Activated CD8-positive, alpha-beta memory T cell treated with anti-CD3 and anti-CD28 coated beads, Interleukin-2, amount 50 U/mL, for 1 hour (primary cell): Measurements from ENCODE around the gene EIPR1.

Experiments
- DNase-seq: peaks from one replicate; pipeline ENCODE4 v3.0.0-alpha.2; 2020; ENCODE audit errors: extremely low read depth

EIPR1 gene

DNA sequence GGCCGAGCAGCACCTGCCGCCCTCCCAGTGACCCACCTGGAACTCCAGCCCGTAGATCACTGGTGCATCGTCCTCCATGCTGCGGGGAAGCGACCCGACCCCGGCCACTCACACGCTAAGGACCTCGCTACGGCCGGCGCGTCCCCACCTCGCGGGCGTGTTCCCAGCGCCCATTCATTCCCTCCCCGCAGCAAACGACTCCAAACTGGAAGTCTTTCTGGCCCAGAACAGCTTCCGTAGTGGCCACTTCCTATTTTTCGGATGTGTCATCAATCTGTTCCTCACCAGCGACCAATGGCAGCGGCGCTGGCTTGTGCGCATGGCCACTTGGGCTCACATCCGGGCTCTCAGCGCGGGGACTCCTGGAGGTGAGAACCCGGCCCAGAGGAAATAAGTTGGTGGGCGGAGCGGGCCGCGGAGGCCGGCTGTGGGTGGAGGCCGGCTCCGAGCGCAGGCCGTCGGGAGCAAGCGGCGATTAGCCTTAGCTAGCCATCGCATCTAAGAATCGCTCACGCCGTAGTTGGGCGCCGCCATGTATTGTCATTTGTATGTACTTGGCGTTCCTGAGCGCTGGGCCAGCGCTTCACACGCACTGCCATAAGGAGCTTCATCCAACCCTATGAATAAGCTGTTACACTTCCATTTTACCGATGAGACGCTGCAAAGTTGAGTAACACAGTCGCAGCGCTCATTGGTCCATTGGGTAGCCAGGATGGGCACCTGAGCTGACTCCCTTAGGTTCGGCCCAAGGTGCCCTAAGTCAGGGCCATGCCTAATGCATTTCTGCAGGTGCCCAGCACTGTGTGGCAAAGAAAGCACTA, at the start of gene EIPR1:
Gene EIPR1, minus strand, starts transcription at position 207 of the 821 bp plus-strand sequence. Its CDS starts 129 bp downstream, at position 78.
- DNase-seq: peak; percentile 86

DNA sequence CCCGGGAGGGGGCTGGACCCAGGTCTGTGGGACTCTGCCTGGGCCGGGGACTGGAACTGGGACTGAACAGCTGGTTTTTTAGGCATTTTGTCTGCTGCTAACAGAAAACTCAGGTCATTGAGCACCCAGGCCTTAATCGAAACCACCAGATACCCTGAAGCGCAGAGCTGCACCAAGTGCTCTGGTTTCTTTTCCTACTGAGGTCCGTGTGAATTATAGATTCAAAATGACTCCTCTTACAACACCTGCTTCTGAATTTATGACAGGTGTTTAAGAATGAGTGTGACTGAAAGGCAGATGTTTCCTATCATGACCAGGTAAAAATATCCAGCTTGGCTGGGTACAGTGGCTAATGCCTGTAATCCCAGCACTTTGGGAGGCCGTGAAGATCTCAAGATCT, 49.7 kb upstream of the EIPR1 start:
- no peak for DNase-seq

DNA sequence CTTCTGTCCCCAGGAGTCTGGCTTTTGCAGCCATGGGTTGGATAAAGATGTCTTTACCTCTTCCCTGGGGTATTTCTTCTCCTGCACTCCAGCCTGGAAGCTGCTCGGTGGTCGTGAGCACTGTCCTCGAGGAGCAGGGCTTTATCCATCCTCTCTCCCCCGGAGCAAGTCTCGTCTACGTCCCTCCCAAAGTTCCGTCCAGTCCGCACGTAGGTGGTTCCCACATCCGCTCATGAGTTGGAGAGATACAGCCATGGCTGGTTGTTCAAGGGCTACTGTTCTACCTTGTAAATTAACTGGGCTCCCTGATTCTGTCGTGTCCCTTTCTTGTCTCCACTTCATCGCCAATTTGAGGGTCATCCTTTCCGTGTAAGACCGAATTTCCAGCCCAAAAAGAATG, 49.0 kb upstream of the EIPR1 start:
- DNase-seq: no peak

DNA sequence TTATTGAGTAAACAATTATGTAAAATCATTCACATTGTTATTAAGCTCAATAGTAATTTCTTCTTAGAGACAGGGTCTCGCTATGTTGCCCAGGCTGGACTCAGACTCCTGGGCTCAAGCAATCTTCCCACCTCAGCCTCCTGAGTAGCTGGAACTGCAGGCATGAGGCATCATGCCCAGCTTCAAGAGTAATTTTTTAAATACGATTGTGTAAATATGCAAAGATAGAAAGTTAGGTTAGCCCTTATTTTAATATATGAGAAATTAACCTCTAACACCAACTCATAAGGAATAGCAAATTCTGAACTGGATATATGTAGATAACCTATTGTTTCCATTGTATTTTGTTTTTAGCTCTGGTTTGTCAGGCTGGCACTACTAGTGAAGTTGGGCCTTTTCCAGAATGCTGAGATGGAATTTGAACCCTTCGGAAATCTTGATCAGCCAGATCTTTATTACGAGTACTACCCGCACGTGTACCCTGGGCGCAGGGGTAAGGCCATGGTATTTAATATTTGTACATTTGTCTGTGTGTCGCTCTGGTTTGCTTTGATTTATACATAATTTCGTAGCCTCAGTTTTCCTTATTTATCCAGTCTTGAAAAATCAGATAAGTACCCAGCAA, 46.7 kb upstream of the EIPR1 start:
- no peak for DNase-seq

DNA sequence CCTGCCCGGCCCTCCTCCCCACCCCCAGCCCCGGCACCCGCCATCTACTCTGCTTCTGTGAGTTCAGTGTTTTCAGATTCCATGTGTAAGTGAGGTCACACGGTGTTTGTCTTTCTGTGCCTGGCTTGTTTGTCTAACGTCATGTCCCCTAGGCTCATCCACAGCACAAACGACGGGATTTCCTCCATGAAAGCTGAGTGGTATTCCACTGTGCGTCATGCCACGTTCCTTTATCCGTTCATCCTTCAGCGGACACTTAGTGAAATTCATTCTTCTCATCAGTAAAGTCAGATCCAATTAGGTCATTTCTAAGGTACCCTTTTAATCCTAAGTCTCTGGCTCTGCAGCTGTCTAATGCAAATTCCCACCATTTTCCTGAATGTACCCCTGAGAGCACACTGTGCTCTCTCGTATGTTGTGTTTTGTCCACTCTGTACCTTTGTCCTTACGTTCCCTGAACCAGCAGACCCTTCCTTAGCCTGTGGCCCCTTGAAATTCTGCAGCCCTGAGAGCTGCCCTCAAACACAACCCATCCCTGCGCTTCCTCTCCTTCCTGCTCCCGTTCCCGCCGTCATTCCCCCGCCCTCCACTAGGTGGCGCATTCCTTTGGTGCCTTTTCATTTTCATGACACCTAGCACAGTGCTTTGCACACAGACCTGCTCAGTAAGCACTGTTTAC, 46.0 kb upstream of the EIPR1 start:
- DNase-seq: peak; percentile 20

DNA sequence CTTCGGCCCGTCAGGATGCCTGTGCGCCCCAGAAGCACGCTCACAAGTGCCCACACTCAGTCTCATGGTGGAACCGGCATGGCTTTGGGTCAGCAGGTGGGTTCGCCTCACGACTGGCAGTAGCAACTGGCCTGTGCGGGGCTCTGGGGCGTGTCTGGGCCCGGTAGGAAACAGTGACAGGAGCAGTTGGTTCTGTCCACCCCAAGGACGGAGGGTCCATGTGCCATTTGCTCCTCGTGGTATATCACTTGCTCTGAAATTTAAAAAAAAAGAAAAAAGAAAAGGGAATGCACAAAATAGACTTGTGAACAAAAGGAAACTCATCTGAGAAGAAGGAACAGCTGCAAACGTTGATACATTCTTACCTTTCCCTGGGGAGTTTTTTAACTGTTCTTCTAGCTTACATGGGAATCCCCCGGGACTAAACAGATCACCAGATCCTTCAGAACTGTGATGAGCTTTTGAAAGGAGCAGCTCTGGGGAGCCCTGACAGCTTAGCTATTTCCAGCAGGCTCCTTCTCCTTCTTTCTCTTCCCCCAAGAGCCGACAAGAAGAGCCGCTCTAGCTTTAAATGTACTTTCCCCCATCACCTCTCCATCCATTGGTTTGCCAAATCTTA, 44.7 kb upstream of the EIPR1 start:
- no peak for DNase-seq

DNA sequence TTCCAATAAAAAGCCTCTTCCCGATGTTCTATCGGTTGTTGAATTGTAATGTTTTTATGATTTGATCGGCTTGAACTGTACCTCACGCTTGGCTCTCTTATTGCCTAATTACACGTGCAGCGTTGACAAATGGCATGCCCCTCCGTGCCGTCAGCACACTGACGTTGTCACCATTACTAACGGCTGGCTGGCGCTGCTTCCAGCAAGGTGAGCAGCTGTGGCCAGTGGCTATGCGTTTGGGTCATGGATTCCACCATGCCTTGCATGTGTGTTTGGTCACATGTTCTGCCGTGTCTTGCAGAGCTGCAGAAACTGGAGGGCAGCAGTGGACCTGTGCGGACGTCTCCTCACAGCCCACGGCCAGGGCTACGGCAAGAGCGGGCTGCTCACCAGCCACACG, 44.0 kb upstream of the EIPR1 start:
- no peak for DNase-seq

DNA sequence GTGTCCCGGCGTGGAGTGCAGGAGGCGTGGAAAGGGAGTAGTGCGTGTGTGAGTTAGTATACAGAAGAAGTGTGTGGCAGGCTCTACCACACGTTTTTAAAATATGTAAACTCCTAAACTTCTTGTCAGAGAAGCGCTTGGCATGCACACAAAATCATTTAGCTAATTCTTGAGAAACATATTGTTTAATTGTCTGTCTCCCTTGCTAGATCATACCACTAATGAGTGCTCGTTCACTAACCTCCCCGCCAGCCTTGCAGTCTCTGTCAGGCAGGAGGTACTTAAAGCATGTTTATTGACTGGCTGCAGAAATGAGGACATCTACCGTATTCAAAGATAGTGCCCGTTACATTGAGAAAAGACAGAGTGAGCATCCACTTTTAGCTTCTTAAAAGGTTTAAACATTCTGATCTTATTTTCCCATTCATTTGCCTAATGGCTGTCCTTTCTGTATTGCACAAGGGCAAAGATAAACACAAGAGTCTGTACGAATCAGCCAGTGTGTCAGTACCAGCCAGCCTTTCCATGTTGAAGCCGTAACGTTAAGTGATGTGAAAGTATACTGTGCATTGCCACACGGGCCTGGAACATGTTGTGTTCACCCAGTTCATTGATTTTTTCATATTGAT, 43.3 kb upstream of the EIPR1 start:
- DNase-seq: no peak

DNA sequence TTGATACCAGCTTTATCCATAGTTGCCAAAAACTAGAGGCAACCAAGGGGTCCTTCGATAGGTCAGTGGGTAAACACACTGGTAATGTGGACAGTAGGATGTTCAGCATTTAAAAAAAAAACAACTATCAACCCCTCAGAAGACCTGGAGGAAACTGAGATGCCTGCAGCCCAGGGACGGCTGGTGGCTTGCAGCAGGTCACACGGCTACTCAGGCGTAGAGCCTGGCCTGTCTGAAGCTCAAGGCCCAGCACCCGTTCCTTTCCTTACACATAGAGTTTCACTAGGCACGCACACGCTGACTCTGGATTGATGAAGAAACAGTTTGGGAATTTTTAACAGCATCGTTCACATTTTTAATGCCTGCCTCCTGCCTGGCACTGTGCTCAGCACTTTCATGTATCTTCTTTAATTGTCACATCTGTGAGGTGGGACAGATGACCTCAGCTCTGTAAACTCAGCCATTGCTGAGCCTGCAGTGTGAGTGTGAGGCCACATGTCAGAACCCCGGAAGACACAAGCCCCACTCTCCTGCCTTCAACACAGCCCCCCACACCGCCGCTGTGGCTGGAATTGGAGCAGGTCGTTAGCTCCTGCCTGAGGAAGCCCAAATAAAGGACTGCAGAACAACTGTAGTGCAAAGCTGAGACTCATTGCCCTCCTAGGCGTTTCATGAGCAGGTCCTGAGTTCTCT, 42.6 kb upstream of the EIPR1 start:
- no peak for DNase-seq

DNA sequence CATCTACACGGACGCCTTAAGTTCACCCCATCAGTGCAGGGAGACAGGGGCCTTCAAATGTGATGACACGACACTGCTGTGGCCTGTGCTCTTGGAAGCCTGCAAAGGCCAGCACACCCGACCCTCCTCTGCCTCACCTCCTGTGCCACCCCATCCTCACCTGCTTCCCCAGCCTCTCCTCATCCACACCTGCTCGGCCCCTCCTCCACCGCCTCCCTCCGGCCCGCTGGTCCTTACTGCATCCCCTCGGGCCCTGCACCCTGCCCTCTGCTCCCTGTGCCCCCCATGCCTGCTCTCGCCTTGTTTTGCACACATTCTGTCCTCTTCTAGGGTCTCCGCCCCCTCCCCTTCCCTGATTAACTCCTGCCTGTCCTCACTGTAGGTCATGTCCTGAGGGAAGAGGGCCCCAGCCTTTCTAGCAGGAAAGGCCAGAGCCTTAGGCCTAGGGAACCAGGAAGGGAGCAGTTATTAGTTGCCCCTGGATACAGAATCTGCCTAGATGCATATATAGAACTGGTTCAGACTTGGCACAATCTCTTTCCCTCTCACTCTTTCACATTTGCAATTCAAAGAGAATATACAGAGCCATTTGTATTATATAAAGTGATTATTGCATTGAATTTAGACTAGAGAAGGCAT, 41.3 kb upstream of the EIPR1 start:
- DNase-seq: no peak

DNA sequence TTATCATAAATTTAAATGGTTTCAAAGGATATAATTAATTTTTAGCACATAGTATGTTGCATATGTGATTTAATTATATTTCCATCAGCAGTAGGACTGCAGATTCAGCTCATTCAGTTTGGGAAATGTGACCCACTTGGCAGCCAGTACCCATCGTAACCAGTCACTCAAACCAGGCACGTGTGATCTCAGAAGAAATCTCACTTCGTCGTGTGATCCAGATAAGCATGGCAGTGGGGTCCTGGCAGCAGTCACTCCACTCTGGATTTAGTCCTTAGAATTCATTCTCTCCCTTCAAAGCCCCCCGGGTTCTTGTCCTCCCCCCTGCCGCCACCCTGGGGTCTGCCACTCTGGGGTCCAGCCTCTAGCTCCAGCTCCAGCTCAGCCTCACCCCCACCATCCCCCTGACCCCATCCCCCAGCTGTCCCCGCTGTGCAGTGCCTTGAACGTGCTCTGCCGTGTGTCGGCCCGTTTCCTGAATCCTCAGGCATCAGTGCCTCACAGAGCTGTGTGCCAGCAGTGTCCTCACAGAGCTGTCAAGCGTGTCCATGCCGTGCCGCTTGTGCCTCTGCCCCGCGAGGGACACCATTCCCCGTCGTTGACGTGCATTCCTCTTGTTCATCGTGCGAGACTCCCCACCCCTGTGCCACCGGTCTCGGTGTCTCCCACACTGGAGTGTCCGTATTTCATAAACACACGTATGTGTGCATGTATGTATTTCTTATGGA, 36.7 kb upstream of the EIPR1 start:
- DNase-seq: no peak

DNA sequence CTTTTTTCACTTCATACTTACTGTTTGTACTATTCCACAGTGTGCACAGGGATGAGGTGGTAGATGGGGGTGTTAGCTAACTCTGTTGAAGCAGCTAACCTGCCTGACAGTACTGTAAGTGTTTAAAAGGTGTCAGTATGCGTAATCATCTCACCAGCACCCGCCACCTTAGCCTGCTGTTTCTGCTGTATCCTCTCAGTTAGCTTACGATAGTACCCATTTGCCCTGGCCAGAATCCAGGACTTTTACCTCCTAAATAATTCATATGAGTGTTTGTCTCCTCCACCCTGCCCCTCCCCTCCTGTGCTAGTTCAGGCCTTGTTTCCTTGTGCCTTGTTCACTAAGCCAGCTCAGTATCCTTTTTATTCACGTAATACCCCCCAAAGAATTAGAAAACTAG, 36.1 kb upstream of the EIPR1 start:
- no peak for DNase-seq

DNA sequence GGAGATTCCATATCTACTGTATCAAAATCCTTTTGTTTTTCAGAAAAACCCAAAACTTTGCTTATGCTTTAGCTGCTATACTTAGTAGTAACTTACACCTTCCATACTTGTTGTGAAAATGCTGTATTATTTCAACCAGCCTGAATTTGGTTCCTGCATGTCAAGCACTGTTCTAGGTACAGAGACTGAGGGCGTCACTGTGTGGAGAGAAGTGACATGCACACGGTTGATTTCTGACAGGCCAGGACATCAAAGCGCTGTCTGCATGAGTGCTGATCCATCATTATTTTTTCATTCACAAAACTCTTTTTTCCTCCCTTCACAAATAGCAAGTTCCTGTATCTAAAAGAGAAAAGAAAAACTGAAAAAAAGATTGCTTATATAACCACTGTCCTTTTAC, 33.5 kb upstream of the EIPR1 start:
- DNase-seq: no peak

DNA sequence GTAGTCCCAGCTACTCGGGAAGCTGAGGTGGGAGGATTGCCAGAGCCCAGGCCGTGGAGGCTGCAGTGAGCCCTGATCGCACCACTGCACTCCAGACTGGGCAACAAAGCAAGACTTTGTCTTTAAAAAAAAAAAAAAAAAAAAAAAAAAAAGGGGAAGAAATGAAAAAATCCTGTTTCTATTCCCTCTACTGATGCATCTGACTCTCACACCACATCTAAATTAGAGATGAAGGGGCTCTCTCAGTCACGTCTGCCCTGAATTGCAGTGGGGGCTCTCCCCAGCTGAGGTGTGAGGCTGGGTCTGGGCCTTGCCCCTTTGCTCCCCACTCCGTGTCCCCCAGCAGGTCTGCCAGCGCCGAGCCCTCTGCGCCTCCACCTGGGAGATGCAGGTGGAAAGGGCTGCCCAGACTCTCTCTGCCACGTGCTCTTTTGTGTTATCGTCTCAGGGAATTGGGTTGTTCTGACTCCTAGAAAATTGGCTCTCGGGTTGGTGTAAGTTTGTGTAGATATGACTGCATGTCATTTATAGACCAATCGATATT, 32.1 kb upstream of the EIPR1 start:
- DNase-seq: no peak

DNA sequence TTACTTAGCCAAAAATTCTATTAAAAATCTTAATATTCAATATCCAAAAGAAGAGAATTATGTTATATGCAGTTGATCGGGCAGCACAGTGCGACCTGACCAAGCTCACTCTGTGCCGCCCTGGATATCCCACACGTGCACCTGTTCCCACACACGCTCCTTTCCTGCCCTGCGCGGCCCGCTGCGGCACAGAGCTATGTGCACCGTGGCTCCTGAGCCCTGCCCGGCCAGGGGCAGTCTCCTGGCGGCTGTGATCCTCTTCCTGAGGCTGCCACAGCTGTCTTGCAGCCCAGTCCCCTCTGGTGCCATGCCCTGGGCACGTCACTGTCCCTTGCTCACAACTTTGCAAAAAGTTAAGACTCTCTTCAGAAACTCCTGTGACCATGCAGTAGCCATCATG, 31.2 kb upstream of the EIPR1 start:
- no peak for DNase-seq

DNA sequence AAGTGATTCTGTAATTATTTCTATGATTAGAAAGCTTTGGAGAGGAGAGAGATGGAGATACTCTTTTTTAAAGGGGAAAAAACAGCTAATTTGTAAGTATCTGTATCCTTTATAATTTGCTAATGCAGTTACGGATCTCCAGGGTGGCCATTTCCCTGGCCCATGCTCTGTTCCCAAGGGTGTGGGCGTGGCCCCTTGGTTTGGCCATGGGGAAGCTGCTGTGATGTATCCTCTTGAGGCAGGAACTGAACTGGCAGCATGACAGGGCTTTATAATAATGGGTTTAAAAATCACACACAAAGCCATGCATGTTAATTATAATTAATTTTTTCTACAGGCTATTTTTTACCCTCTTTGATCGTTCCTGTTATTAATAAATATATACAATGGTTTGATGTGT, 28.9 kb upstream of the EIPR1 start:
- DNase-seq: no peak

DNA sequence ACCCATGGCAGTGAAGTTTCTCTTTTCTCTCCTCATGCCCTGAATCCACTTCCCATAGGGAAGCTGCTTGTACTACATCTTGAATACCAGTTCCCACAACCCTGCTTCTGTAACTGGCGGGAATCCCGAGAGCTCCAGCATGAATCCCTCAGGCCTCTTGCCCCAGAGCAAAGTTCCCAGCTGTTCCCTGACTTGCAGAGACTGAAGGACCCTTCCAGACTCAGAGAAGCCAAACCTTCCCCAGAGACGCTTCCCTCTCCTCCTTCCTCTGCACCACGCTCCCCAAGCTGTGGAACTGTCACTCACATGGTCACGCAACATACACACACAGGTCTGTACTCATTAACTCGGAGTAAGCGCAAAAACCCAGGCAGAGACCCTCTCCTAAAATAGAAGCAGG, 28.3 kb upstream of the EIPR1 start:
- DNase-seq: no peak

DNA sequence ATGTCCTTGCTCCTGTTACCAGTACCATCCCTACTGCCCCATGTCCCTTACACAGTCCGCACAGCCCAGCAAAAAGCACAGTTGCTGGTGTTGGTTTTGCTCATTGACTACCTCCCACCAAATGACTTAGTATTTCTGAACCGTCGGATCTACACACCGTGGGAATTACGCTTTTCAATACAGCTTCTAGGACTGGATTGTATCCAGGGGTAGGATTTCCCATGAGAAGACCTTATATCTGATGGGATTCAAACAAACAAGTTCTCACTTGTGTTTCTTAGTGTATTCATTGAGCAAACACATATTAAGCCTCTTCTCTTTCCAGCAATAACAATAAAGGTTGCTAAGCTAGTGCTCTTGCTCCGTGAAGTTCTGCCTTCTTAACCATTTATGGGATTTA, 27.7 kb upstream of the EIPR1 start:
- DNase-seq: no peak

DNA sequence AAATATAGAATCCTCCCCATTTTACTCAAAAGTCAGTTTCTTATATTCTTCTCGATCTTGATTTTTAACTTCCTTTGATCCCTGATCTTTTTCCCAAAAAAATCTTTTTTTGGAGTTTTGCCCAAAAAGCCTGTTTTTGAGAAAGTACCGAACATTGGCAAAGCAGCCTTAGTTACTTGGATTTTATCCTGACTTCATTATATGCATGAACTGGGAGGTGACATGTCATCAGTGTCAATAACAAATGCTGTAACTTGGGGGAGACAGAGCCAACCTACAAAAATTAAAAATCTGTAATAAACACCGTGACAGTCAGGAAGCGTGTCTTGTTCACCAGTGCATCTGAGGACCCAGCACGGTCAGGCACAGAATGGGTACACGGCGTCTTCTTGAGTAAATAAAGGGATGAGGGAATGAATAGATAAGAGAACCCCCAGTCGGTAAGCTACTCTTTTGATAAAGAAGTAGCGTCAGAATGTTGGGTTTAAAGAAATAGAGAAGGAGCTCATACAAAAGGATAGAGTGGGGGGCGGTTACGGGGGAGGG, 26.8 kb upstream of the EIPR1 start:
- no peak for DNase-seq
